ENCODE measurements around the gene SELENOP. TPM values are rescaled to one million over a fixed set of nuclear protein-coding genes. Genes with fewer than 3 reads are reported as not detected.

Gene SELENOP
- total and polyA plus RNA-seq, 2 of the 8 experiments (the other 6 are each of a cell fraction or from before 2014, with no cell fraction given) = 5.5 to 19.4 TPM

DNA sequence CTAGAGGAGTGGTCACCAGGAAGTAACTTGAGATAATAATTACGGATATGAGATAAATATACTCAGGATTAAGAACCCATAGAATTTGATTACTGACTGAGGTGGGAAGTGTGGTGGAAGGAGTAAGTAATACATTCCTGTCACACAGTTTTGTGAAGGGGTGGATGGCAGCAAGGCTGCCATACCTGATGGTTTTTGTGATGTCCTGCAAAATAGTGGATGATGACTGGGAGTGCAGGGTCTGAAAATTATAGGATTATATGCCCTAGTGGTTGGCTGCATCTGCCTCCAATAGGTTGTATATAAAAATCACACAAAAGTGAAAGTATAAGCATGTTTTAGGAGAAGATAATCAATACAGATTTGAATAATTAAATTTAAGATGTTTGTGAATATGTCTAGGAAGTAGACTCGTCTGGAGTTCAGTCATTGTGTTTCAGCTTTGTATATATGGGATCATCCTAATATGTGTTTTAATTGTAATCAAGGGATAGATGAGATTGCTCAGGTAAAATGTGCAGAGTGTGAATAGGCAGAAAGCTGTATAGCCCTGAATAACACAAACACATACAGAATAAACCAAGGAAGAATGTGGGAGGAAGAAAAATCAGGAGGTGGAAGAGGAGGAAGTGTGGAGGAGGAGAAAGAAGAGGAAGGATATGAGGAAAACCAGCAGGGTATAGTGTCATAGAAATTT, 5.5 kb downstream of the SELENOP start:
- Histone ChIP-seq H4K20me1 (replicated peaks in 1 of 2; ENCODE audit: control insufficient read depth in 1 of 2, insufficient read depth in 2 of 2, low read length in 2 of 2) (no peaks in the 10 kb centered on the region), H3K79me2 (ENCODE audit: control insufficient read depth in 1 of 2, insufficient read depth in 2 of 2, low read length in 2 of 2) (peaks cover 0 to 6% of the 10 kb centered on the region in 2 experiments; a peak in 1 of 4 replicates), H3K79me1 (ENCODE audit: low read depth, low read length) (no peaks in the 10 kb centered on the region), H3K4me1 (replicated peaks in 1 of 4; ENCODE audit: control insufficient read depth in 3 of 4, insufficient read depth in 4 of 4, low read length in 3 of 4) (peaks cover 0 to 5% (median under 1%) of the 10 kb centered on the region in 4 experiments; a peak in 2 of 7 replicates), H3K4ac (replicated peaks; ENCODE audit: insufficient read length, low read depth, low read length) (no peak overlapping the region), H4K5ac (ENCODE audit: insufficient read length, low read depth, low read length) (no peak overlapping the region), H3K27me3 (replicated peaks in 1 of 4; ENCODE audit: control insufficient read depth in 3 of 4, extremely low read depth in 1 of 4, insufficient read depth in 3 of 4, low read length in 3 of 4) (no peaks in the 10 kb centered on the region), H2AFZ (ENCODE audit: low read length) (no peak overlapping the region), H2BK20ac (ENCODE audit: low read length) (no peak overlapping the region), H4K8ac (ENCODE audit: extremely low read depth, insufficient read depth, low read length) (no peak overlapping the region), H2BK15ac (ENCODE audit: low read length) (no peak overlapping the region), H3K27ac (ENCODE audit: low read depth, low read length) (no peak overlapping the region), H3K18ac (ENCODE audit: extremely low read depth, low read length) (no peak overlapping the region), H2BK5ac (ENCODE audit: low read depth, low read length) (no peak overlapping the region), H2BK120ac (replicated peaks; ENCODE audit: low read depth, low read length) (no peak overlapping the region), H3K36me3 (ENCODE audit: control insufficient read depth in 2 of 4, insufficient read depth in 4 of 4, low read length in 3 of 4) (peaks cover 0 to 26% (median 1%) of the 10 kb centered on the region in 4 experiments; a peak in 2 of 8 replicates), H3K23ac (ENCODE audit: insufficient read length) (no peak overlapping the region), H2AK5ac (ENCODE audit: low read depth, low read length) (no peak overlapping the region), H3K14ac (ENCODE audit: insufficient read length) (no peak overlapping the region), H2BK12ac (ENCODE audit: low read depth, low read length) (no peak overlapping the region), H3K4me2 (ENCODE audit: insufficient read depth in 1 of 2, low read depth in 2 of 2, low read length in 2 of 2) (no peak overlapping the region), H3K9ac (replicated peaks in 1 of 4; ENCODE audit: extremely low read depth in 1 of 4, low read depth in 3 of 4, low read length in 3 of 4) (no peak overlapping the region), H3K4me3 (ENCODE audit: extremely low read depth in 1 of 4, insufficient read depth in 2 of 4, low read depth in 3 of 4, low read length in 4 of 4) (no peak overlapping the region), H3K56ac (replicated peaks; ENCODE audit: insufficient read length, low read depth, low read length) (no peak overlapping the region), H3K9me3 (ENCODE audit: insufficient read depth in 2 of 2, low read depth in 1 of 2, low read length in 1 of 2) (no peaks in the 10 kb centered on the region), H4K91ac (replicated peaks; ENCODE audit: insufficient read length, low read length) (no peak overlapping the region), H3K23me2 (ENCODE audit: low read depth, low read length) (no peaks in the 10 kb centered on the region; the same call in 1 of the 2 replicates)
- FAIRE-seq = no peak
- CTCF ChIA-PET (ENCODE audit: partially characterized antibody) = no interaction called here
- POLR2A ChIA-PET (ENCODE audit: partially characterized antibody) = no interaction called here
- 94% methylated on average over 2 of the region's 2 CpGs; no CpG with 5 or more reads in 1 of the 2 experiments for WGBS, 2 experiments (ENCODE audit: extremely low coverage in 1 of 2, insufficient coverage in 1 of 2, insufficient read length in 1 of 2, insufficient replicate concordance in 2 of 2, low coverage in 1 of 2, low lambda C conversion rate in 2 of 2, missing lambda C conversion rate in 1 of 2)
- TF ChIP-seq KDM5A (IDR thresholded peaks at IDR 0.05; ENCODE audit: low read length) (no peak), EGR1 (IDR thresholded peaks at IDR 0.05; ENCODE audit: borderline replicate concordance, low read depth, low read length) (no peak), SRF (IDR thresholded peaks at IDR 0.05; ENCODE audit: low read depth, low read length) (no peak), HDAC2 (IDR thresholded peaks at IDR 0.05; ENCODE audit: borderline replicate concordance in 1 of 2, low read depth in 2 of 2, low read length in 2 of 2) (no peak), TEAD4 (IDR thresholded peaks at IDR 0.05; ENCODE audit: low read depth, low read length) (no peak), POU5F1 (IDR thresholded peaks at IDR 0.05; ENCODE audit: low read depth, low read length) (no peak), SIN3A (conservative IDR thresholded peaks at IDR 0.05 in 1 of 2, IDR thresholded peaks at IDR 0.05 in 1 of 2; ENCODE audit: low read depth in 1 of 2, low read length in 2 of 2) (no peak)
- no peak for DNase-seq (ENCODE audit: low read depth in 1 of 2, low spot score in 2 of 2)
